GM12874 (cell line): Measurements from ENCODE around the gene NFXL1.

Experiments
- CTCF ChIP-seq: IDR thresholded peaks from 2 replicates; pipeline ENCODE4 v1.5.1; 2011; ENCODE audit warnings: low read depth, mild to moderate bottlenecking, control low read depth, low read length, moderate library complexity; ENCODE audit not compliant: insufficient read depth

Gene NFXL1

GRCh38 chr4:47933840-47934239 lies 19.5 kb upstream of the NFXL1 start:
- TF ChIP-seq CTCF, result peak; percentile 31; the same call in 1 of the 2 replicates

- TF ChIP-seq CTCF, result no peak
These were observed 16.8 kb upstream of the NFXL1 start for GRCh38 chr4:47930971-47931804.

GRCh38 chr4:47929682-47930201 lies 15.4 kb upstream of the NFXL1 start:
- TF ChIP-seq CTCF, result no peak

GRCh38 chr4:47926667-47927258 lies 12.4 kb upstream of the NFXL1 start:
- TF ChIP-seq CTCF, result peak; percentile 76

GRCh38 chr4:47915378-47915777 lies 995 bp upstream of the NFXL1 start:
- TF ChIP-seq CTCF, result no peak

GRCh38 chr4:47914926-47915237 lies 499 bp upstream of the NFXL1 start:
- TF ChIP-seq CTCF, result no peak

- TF ChIP-seq CTCF, result 0 out of 2 replicates have a peak, but pooled peaks have one; percentile 2
These were observed 543 bp downstream of the NFXL1 start for GRCh38 chr4:47913861-47914219.
